ENCODE data around the gene LLGL2.

The LLGL2 gene

GRCh38 chr17:75551266-75551665, 25.8 kb downstream of the LLGL2 start:
- H3K4me2 ChIP-seq, result no peak overlapping the region
- H3K4me3 ChIP-seq (IDR thresholded peaks at IDR 0.05; ENCODE audit: insufficient read depth, low read depth, low read length), result no peak overlapping the region
- no peak overlapping the region for H2AFZ ChIP-seq (ENCODE audit: low read depth)
- H3K79me2 ChIP-seq (ENCODE audit: insufficient read depth, low read depth), result no peaks in the 10 kb centered on the region
- no peak overlapping the region for H3K9ac ChIP-seq
- H3K27ac ChIP-seq, result no peak overlapping the region
- H3K27me3 ChIP-seq (ENCODE audit: insufficient read depth, low read depth), result no peaks in the 10 kb centered on the region
- TF ChIP-seq CTCF (conservative IDR thresholded peaks at IDR 0.05; ENCODE audit: low read depth, low read length), result no peak
- H3K4me1 ChIP-seq (ENCODE audit: low read depth, poor library complexity, severe bottlenecking), result no peaks in the 10 kb centered on the region
- no peaks in the 10 kb centered on the region for H4K20me1 ChIP-seq (ENCODE audit: insufficient read depth)
- no peaks in the 10 kb centered on the region for H3K36me3 ChIP-seq (ENCODE audit: insufficient read depth)

GRCh38 chr17:75552425-75553294, 27.2 kb downstream of the LLGL2 start:
- TF ChIP-seq CTCF (conservative IDR thresholded peaks at IDR 0.05; ENCODE audit: low read depth, low read length), result no peak
- Histone ChIP-seq H3K4me2 (no peak overlapping the region), H3K9ac (no peak overlapping the region), H3K27me3 (ENCODE audit: insufficient read depth, low read depth) (no peaks in the 10 kb centered on the region), H3K79me2 (ENCODE audit: insufficient read depth, low read depth) (no peaks in the 10 kb centered on the region), H2AFZ (ENCODE audit: low read depth) (no peak overlapping the region), H3K36me3 (ENCODE audit: insufficient read depth) (no peaks in the 10 kb centered on the region), H3K27ac (no peak overlapping the region), H4K20me1 (ENCODE audit: insufficient read depth) (no peaks in the 10 kb centered on the region), H3K4me1 (ENCODE audit: low read depth, poor library complexity, severe bottlenecking) (no peaks in the 10 kb centered on the region), H3K4me3 (IDR thresholded peaks at IDR 0.05; ENCODE audit: insufficient read depth, low read depth, low read length) (no peak overlapping the region)

- H3K27me3 ChIP-seq (ENCODE audit: insufficient read depth, low read depth), result no peaks in the 10 kb centered on the region
- TF ChIP-seq CTCF (conservative IDR thresholded peaks at IDR 0.05; ENCODE audit: low read depth, low read length), result no peak
- no peaks in the 10 kb centered on the region for H4K20me1 ChIP-seq (ENCODE audit: insufficient read depth)
- H3K79me2 ChIP-seq (ENCODE audit: insufficient read depth, low read depth), result no peaks in the 10 kb centered on the region
- no peak overlapping the region for H3K4me2 ChIP-seq
- no peak overlapping the region for H3K9ac ChIP-seq
- no peak overlapping the region for H2AFZ ChIP-seq (ENCODE audit: low read depth)
- no peak overlapping the region for H3K27ac ChIP-seq
- no peaks in the 10 kb centered on the region for H3K36me3 ChIP-seq (ENCODE audit: insufficient read depth)
- H3K4me1 ChIP-seq (ENCODE audit: low read depth, poor library complexity, severe bottlenecking), result no peaks in the 10 kb centered on the region
- no peak overlapping the region for H3K4me3 ChIP-seq (IDR thresholded peaks at IDR 0.05; ENCODE audit: insufficient read depth, low read depth, low read length)
These were observed 28.0 kb downstream of the LLGL2 start for GRCh38 chr17:75553295-75554110.

GRCh38 chr17:75555679-75556153, 30.2 kb downstream of the LLGL2 start:
- Histone ChIP-seq H3K27ac (no peak overlapping the region), H3K79me2 (ENCODE audit: insufficient read depth, low read depth) (no peaks in the 10 kb centered on the region), H3K9ac (no peak overlapping the region), H3K4me3 (IDR thresholded peaks at IDR 0.05; ENCODE audit: insufficient read depth, low read depth, low read length) (no peak overlapping the region), H3K4me2 (no peak overlapping the region), H3K36me3 (ENCODE audit: insufficient read depth) (no peaks in the 10 kb centered on the region), H2AFZ (ENCODE audit: low read depth) (no peak overlapping the region), H3K4me1 (ENCODE audit: low read depth, poor library complexity, severe bottlenecking) (no peaks in the 10 kb centered on the region), H4K20me1 (ENCODE audit: insufficient read depth) (no peaks in the 10 kb centered on the region), H3K27me3 (ENCODE audit: insufficient read depth, low read depth) (no peaks in the 10 kb centered on the region)
- no peak for TF ChIP-seq CTCF (conservative IDR thresholded peaks at IDR 0.05; ENCODE audit: low read depth, low read length)

All from KMS-11 (cell line).